ENCODE measurements around the gene SIGLEC9. TPM values are rescaled to one million over a fixed set of nuclear protein-coding genes. Genes with fewer than 3 reads are reported as not detected.

The SIGLEC9 gene
- total and polyA plus RNA-seq, 8 donors, result 0.19 to 4.1 (median 0.91) TPM

GRCh38 chr19:51098365-51099046 lies 26.2 kb upstream of the SIGLEC9 start:
- FAIRE-seq (no peak), DNase-seq (no peak), ATAC-seq (no peak)
- H3K9me3 ChIP-seq, result no peaks in the 10 kb centered on the region
- H3K27ac ChIP-seq, result no peak overlapping the region
- H3K27me3 ChIP-seq, result no peaks in the 10 kb centered on the region
- intact Hi-C loops (cut with DNase I), result no loop called here
- no peak overlapping the region for H3K4me3 ChIP-seq
- no peaks in the 10 kb centered on the region for H3K36me3 ChIP-seq
- 85 to 86% methylated on average over 77 to 78 of the region's 78 CpGs for WGBS, 2 donors
- no peak for TF ChIP-seq CTCF (IDR thresholded peaks at IDR 0.05)
- H3K4me1 ChIP-seq, result peaks cover 7 to 12% (median 7%) of the 10 kb centered on the region in 3 donors

GRCh38 chr19:51099047-51099382 lies 25.7 kb upstream of the SIGLEC9 start:
- Histone ChIP-seq H3K9me3 (no peaks in the 10 kb centered on the region), H3K36me3 (no peaks in the 10 kb centered on the region), H3K27ac (no peak overlapping the region), H3K4me3 (no peak overlapping the region), H3K4me1 (peaks cover 7 to 12% (median 7%) of the 10 kb centered on the region in 3 donors), H3K27me3 (no peaks in the 10 kb centered on the region)
- no peak for TF ChIP-seq CTCF (IDR thresholded peaks at IDR 0.05)
- intact Hi-C loops (cut with DNase I), result no loop called here
- DNase-seq (no peak), ATAC-seq (no peak), FAIRE-seq (no peak)
- WGBS, 2 donors, result 85 to 87% methylated on average over 22 of the region's 22 CpGs

- peaks cover 7 to 12% (median 7%) of the 10 kb centered on the region in 3 donors for H3K4me1 ChIP-seq
- no peaks in the 10 kb centered on the region for H3K36me3 ChIP-seq
- no peaks in the 10 kb centered on the region for H3K27me3 ChIP-seq
- no peak for DNase-seq
- no peak overlapping the region for H3K27ac ChIP-seq
- no peaks in the 10 kb centered on the region for H3K9me3 ChIP-seq
- intact Hi-C loops (cut with DNase I), result no loop called here
- no peak for ATAC-seq
- no peak overlapping the region for H3K4me3 ChIP-seq
- 46 to 50% methylated on average over 3 of the region's 3 CpGs for WGBS, 2 donors
- no peak for TF ChIP-seq CTCF (IDR thresholded peaks at IDR 0.05)
- no peak for FAIRE-seq
Measured at GRCh38 chr19:51100601-51101000, 24.1 kb upstream of the SIGLEC9 start.

- no peak for FAIRE-seq
- ATAC-seq, result peak in 3 of 4 donors; percentile 32 to 68 (median 59)
Measured at GRCh38 chr19:51101171-51101865, 23.4 kb upstream of the SIGLEC9 start.

More at GRCh38 chr19:51101171-51101865, 23.4 kb upstream of the SIGLEC9 start:
- DNase-seq, result peak in 1 of 6 donors; percentile 35
- no peak overlapping the region for H3K4me3 ChIP-seq
- no peaks in the 10 kb centered on the region for H3K9me3 ChIP-seq
- no peak overlapping the region for H3K27ac ChIP-seq
- H3K36me3 ChIP-seq, result no peaks in the 10 kb centered on the region
- H3K27me3 ChIP-seq, result no peaks in the 10 kb centered on the region
- intact Hi-C loops (cut with DNase I), result no loop called here
- no peak for TF ChIP-seq CTCF (IDR thresholded peaks at IDR 0.05)
- WGBS, 2 donors, result 23% methylated on average over 5 of the region's 5 CpGs
- H3K4me1 ChIP-seq, result peaks cover 7 to 12% (median 7%) of the 10 kb centered on the region in 3 donors
